Neural progenitor cell (in vitro differentiated cells): ENCODE measurements around the gene MOB2. TPM values are rescaled to one million over a fixed set of nuclear protein-coding genes. Genes with fewer than 3 reads are reported as not detected.

Experiments
- DNase-seq: peaks from one replicate; pipeline ENCODE4 v3.0.0-alpha.2; 2016; ENCODE audit warnings: low spot score
- H2AFZ ChIP-seq: fragments of 200-600 bp; sonication (generic); replicated peaks from 2 replicates; pipeline ENCODE4 v1.6.1; 2016; ENCODE audit warnings: antibody characterized with exemption
- H3F3A ChIP-seq: fragments of 200-600 bp; sonication (generic); 2 replicates; pipeline ENCODE4 v1.6.1; 2016; ENCODE audit warnings: antibody characterized with exemption, low read depth
- H3K27ac ChIP-seq: fragments of 200-600 bp; sonication (generic); 2 replicates; pipeline ENCODE4 v1.5.1; 2016; ENCODE audit warnings: mild to moderate bottlenecking
- H3K27me3 ChIP-seq: fragments of 200-600 bp; sonication (generic); 2 replicates; pipeline ENCODE4 v1.6.1; 2016; ENCODE audit warnings: mild to moderate bottlenecking, moderate library complexity
- H3K36me3 ChIP-seq: fragments of 200-600 bp; sonication (generic); 2 replicates; pipeline ENCODE4 v1.5.1; 2016
- H3K4me1 ChIP-seq: fragments of 200-600 bp; sonication (generic); 2 replicates; pipeline ENCODE4 v1.6.1; 2016; ENCODE audit warnings: mixed run types
- H3K4me2 ChIP-seq: fragments of 200-600 bp; sonication (generic); 2 replicates; pipeline ENCODE4 v1.6.1; 2016
- H3K4me3 ChIP-seq: fragments of 200-600 bp; sonication (generic); 2 replicates; pipeline ENCODE4 v1.5.1; 2016
- H3K79me2 ChIP-seq: fragments of 200-600 bp; sonication (generic); 2 replicates; pipeline ENCODE4 v1.6.1; 2016; ENCODE audit warnings: low read depth
- H3K9ac ChIP-seq: fragments of 200-600 bp; sonication (generic); 2 replicates; pipeline ENCODE4 v1.6.1; 2016
- H3K9me3 ChIP-seq: fragments of 200-600 bp; sonication (generic); 2 replicates; pipeline ENCODE4 v1.5.1; 2016; ENCODE audit warnings: low read depth
- H4K20me1 ChIP-seq: fragments of 200-600 bp; sonication (generic); 2 replicates; pipeline ENCODE4 v1.6.1; 2016; ENCODE audit warnings: low read depth
- H3K27ac Mint-ChIP-seq: 3 replicates; pipeline ENCODE4 v1.8.0; 2021; ENCODE audit warnings: mixed read lengths
- H3K27me3 Mint-ChIP-seq: 2 replicates; pipeline ENCODE4 v1.8.0; 2022; ENCODE audit warnings: low read depth, mild to moderate bottlenecking, inconsistent platforms, moderate library complexity, mixed read lengths; ENCODE audit not compliant: insufficient read depth
- H3K36me3 Mint-ChIP-seq: 3 replicates; pipeline ENCODE4 v1.8.0; 2021; ENCODE audit warnings: mixed read lengths
- H3K4me1 Mint-ChIP-seq: 3 replicates; pipeline ENCODE4 v1.8.0; 2021; ENCODE audit warnings: mixed read lengths
- H3K4me3 Mint-ChIP-seq: 3 replicates; pipeline ENCODE4 v1.8.0; 2021; ENCODE audit warnings: mild to moderate bottlenecking, moderate library complexity, mixed read lengths
- H3K9me3 Mint-ChIP-seq: 3 replicates; pipeline ENCODE4 v1.8.0; 2020; ENCODE audit warnings: mixed read lengths
- EZH2 ChIP-seq: fragments of 200-600 bp; sonication (generic); IDR thresholded peaks from 2 replicates; pipeline ENCODE4 v1.6.1; 2017; ENCODE audit warnings: antibody characterized with exemption, mild to moderate bottlenecking, moderate library complexity
- EZH2phosphoT487 ChIP-seq: fragments of 200-600 bp; sonication (generic); IDR thresholded peaks from 2 replicates; pipeline ENCODE4 v1.6.1; 2017; ENCODE audit warnings: antibody characterized with exemption
- total RNA-seq: library from RNA; depleted of rRNA; stranded (reverse); fragments of >200 nt; gene quantifications from 2 replicates; pipeline ENCODE4 v1.2.3, GENCODE V29; 2015; ENCODE audit warnings: low replicate concordance
- TF ChIP-seq, protein P1 (sequence below): fragments of 200-600 bp; sonication (generic); IDR thresholded peaks from 2 replicates; pipeline ENCODE4 v1.5.1; 2017; ENCODE audit warnings: antibody characterized with exemption, mild to moderate bottlenecking

The MOB2 gene
- total RNA-seq, 1 donor from 2014 or later = 8.0 TPM

DNA sequence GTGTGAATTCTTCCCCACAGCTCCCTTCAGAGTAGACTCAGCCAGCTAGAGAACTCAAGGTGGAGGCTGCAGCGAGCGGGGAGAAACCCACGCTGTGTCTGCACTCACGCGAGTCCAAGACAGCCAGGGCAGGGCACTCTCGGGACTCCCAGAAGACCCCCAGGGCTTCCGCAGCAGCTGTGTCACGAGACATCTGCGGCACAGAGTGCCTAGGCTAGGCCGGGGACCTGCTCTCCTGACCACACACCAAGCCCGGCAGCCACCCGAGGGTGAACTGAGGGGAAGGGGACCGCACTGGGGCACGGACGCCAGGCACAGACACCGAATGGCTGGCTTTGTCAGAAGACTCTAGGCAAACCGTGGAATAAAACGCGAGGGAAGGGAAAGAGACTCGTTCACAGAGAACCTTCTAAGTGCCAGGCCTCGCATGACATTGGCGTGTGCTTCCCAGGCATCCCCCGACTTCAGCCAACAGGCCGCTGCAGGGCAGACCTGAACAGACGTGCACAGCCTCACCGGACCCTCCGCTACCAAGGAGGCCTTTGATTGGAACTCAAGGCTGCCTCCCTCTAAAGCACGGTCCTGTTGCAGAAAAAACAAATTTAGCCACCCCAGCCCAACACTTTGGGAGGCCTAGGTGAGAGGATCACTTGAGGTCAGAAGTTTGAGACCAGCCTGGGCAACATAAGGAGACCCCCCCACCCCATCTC is 18.2 kb upstream of the MOB2 start:
- Histone ChIP-seq H3K27ac (no peak overlapping the region), H3F3A (no peaks in the 10 kb centered on the region), H3K36me3 (no peaks in the 10 kb centered on the region), H2AFZ (no peak overlapping the region), H3K27me3 (no peaks in the 10 kb centered on the region), H3K4me1 (peaks cover 13% of the 10 kb centered on the region), H3K4me2 (no peak overlapping the region), H3K79me2 (peaks cover 26% of the 10 kb centered on the region), H3K9ac (no peak overlapping the region), H4K20me1 (peaks cover 55% of the 10 kb centered on the region), H3K9me3 (no peaks in the 10 kb centered on the region), H3K4me3 (no peak overlapping the region)
- H3K4me1 Mint-ChIP-seq = peaks cover 21% of the 10 kb centered on the region
- H3K4me3 Mint-ChIP-seq = no peak overlapping the region
- no peaks in the 10 kb centered on the region for H3K36me3 Mint-ChIP-seq
- H3K9me3 Mint-ChIP-seq = no peaks in the 10 kb centered on the region
- TF ChIP-seq EZH2 = no peak
- no peak for TF ChIP-seq EZH2phosphoT487
- TF ChIP-seq, protein P1, sequence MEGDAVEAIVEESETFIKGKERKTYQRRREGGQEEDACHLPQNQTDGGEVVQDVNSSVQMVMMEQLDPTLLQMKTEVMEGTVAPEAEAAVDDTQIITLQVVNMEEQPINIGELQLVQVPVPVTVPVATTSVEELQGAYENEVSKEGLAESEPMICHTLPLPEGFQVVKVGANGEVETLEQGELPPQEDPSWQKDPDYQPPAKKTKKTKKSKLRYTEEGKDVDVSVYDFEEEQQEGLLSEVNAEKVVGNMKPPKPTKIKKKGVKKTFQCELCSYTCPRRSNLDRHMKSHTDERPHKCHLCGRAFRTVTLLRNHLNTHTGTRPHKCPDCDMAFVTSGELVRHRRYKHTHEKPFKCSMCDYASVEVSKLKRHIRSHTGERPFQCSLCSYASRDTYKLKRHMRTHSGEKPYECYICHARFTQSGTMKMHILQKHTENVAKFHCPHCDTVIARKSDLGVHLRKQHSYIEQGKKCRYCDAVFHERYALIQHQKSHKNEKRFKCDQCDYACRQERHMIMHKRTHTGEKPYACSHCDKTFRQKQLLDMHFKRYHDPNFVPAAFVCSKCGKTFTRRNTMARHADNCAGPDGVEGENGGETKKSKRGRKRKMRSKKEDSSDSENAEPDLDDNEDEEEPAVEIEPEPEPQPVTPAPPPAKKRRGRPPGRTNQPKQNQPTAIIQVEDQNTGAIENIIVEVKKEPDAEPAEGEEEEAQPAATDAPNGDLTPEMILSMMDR = no peak
- DNase-seq = no peak
- H3K27me3 Mint-ChIP-seq = peaks cover 2% of the 10 kb centered on the region
- H3K27ac Mint-ChIP-seq = no peak overlapping the region

DNA sequence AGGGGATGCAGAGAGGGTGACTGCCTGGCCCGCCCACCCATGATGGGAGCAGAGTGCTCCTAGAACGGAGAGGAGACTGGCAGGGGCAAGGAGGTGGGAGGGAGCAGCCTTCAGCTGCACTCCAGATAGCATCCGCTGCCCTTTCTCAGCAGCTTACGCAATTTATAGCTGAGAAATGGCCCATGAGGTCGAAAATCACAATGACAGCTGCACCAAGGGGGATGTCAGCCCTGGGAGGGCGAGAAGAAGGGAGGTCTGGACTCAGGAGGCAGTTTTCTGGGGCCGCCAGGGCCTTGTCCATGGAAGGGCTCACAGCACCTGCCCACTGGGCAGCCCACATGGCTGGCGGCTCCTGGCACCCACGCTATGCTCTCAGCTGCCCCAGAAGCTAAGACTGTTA is 17.6 kb upstream of the MOB2 start:
- no peak for DNase-seq
- peaks cover 1% of the 10 kb centered on the region for H3K36me3 Mint-ChIP-seq
- Histone ChIP-seq H3K4me3 (no peak overlapping the region), H3K79me2 (peaks cover 20% of the 10 kb centered on the region), H3F3A (no peaks in the 10 kb centered on the region), H4K20me1 (peaks cover 49% of the 10 kb centered on the region), H3K9me3 (no peaks in the 10 kb centered on the region), H3K4me1 (peaks cover 13% of the 10 kb centered on the region), H3K27ac (no peak overlapping the region), H2AFZ (no peak overlapping the region), H3K27me3 (no peaks in the 10 kb centered on the region), H3K4me2 (no peak overlapping the region), H3K36me3 (no peaks in the 10 kb centered on the region), H3K9ac (no peak overlapping the region)
- no peak for TF ChIP-seq EZH2phosphoT487
- no peak for TF ChIP-seq EZH2
- TF ChIP-seq, protein P1 = no peak
- peaks cover 2% of the 10 kb centered on the region for H3K27me3 Mint-ChIP-seq
- H3K9me3 Mint-ChIP-seq = no peaks in the 10 kb centered on the region
- no peak overlapping the region for H3K27ac Mint-ChIP-seq
- peaks cover 15% of the 10 kb centered on the region for H3K4me1 Mint-ChIP-seq
- no peak overlapping the region for H3K4me3 Mint-ChIP-seq

DNA sequence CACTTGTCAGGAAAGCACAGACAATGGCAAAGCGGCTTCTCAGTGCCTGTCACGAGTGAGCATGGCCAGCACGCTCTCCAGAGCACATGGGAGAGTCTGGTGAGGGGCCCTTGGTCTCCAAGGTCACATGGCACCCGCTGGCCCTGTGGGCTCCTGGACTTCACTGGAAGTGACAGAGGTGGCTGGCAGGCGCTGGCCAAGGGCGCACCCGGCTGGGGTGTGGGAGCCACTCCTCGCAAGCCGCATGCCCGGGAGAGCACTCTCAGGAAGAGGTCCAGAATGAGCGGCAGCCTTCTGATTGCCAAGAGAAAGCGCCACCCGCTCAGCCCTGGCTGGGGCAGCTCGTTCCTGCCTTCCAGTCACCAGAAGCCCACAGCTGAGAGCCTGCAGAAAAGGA is 17.1 kb upstream of the MOB2 start:
- Histone ChIP-seq H3F3A (no peaks in the 10 kb centered on the region), H3K4me3 (no peak overlapping the region), H3K4me2 (no peak overlapping the region), H3K36me3 (no peaks in the 10 kb centered on the region), H3K79me2 (peaks cover 20% of the 10 kb centered on the region), H3K9ac (no peak overlapping the region), H3K4me1 (peaks cover 13% of the 10 kb centered on the region), H3K27ac (no peak overlapping the region), H4K20me1 (peaks cover 46% of the 10 kb centered on the region), H2AFZ (no peak overlapping the region), H3K9me3 (no peaks in the 10 kb centered on the region), H3K27me3 (no peaks in the 10 kb centered on the region)
- H3K9me3 Mint-ChIP-seq = no peaks in the 10 kb centered on the region
- peaks cover 6% of the 10 kb centered on the region for H3K36me3 Mint-ChIP-seq
- TF ChIP-seq EZH2phosphoT487 = no peak
- TF ChIP-seq EZH2 = no peak
- TF ChIP-seq, protein P1 = no peak
- peaks cover 6% of the 10 kb centered on the region for H3K27me3 Mint-ChIP-seq
- H3K4me3 Mint-ChIP-seq = no peak overlapping the region
- H3K27ac Mint-ChIP-seq = no peak overlapping the region
- peaks cover 14% of the 10 kb centered on the region for H3K4me1 Mint-ChIP-seq
- DNase-seq = no peak
